Gastroesophageal sphincter (tissue), 3 donors: ENCODE data around the gene ATF5.

Experiments used
- CTCF ChIP-seq, 4 experiments: fragments of 200-600 bp in 2 of 4; fragments of 450-650 bp in 2 of 4; sonication (generic) in 1 of 4; IDR thresholded peaks; one replicate each; pipeline ENCODE4 v1.5.1; 2017 to 2019; ENCODE audit warnings: antibody characterized with exemption in 4 of 4, mild to moderate bottlenecking in 2 of 4, moderate library complexity in 2 of 4
- EP300 ChIP-seq: sonication (generic); formaldehyde crosslinking; IDR thresholded peaks from one replicate; pipeline ENCODE4 v1.6.1; 2017; ENCODE audit warnings: antibody characterized with exemption, mild to moderate bottlenecking
- POLR2A ChIP-seq, 2 donors: fragments of 450-650 bp; IDR thresholded peaks; one replicate each; pipeline ENCODE4 v1.6.1; 2017; ENCODE audit warnings: antibody characterized with exemption in 2 of 2, mild to moderate bottlenecking in 2 of 2, moderate library complexity in 1 of 2
- POLR2AphosphoS5 ChIP-seq: sonication (generic); formaldehyde crosslinking; IDR thresholded peaks from one replicate; pipeline ENCODE4 v1.6.1; 2017; ENCODE audit warnings: antibody characterized with exemption

DNA sequence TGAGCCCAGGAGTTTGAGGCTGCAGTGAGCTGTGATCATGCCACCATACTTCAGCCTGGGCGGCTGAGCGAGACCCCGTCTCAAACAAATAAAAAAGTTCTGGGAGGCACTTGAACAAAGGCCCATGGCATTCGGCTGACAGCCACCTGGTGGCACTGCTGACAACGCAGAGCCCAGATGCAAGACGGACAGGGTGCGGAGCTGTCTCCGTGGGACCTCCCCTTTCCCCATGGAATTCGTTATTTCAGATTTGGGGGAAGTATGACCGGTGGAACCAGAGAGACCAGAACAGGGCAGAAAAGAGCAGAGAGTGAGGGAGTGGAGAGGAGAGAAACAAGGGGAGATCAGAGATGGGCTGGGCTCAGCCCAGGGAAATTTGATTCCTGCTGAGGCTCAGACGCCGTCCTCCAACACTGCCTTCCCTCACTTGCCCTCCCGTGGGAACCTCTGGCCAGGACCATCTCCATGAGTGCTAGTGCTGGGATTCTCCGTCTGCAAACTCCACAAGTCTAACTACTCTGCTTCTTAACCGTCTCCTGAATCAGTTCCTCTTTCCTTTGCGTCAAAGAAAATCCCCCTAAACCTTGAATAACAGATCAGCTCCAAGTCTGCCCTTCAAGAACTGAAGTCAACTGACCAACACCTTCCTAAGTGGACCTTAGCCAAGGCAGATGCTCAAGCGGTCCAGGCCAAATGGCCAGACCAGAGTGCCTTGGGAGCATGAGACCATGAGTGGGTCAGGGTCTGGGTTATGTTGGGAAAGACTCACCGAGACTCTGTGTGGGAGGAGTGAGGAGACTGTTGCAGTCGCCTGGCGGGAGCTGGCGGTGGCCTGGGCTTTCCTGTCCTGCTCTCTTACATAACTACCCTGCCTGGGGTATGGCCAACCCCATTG lies 11.9 kb upstream of the ATF5 start:
- TF ChIP-seq CTCF (IDR thresholded peaks at IDR 0.05) = no peak
- TF ChIP-seq POLR2AphosphoS5 = no peak
- no peak for TF ChIP-seq POLR2A (IDR thresholded peaks at IDR 0.05)
- TF ChIP-seq EP300 = no peak
